Occipital lobe (tissue), 2 donors: ENCODE measurements around the gene XDH. TPM values are rescaled to one million over a fixed set of nuclear protein-coding genes. Genes with fewer than 3 reads are reported as not detected.

ENCODE experiments used
- DNase-seq: peaks from one replicate; lab custom pipeline; 2025; lab: John Stamatoyannopoulos, UW
- total RNA-seq: library from RNA; depleted of rRNA; stranded (reverse); fragments of >200 nt; gene quantifications from one replicate; pipeline ENCODE4 v1.2.3, GENCODE V29; 2014

XDH gene
- total RNA-seq: not detected

- no peak for DNase-seq
These were observed at the start of gene XDH for GRCh38 chr2:31414601-31415241. XDH (minus strand) TSS chr2:31414742; CDS start chr2:31414666, 76 bp downstream.

- DNase-seq: no peak
These were observed 43.1 kb upstream of the XDH start for GRCh38 chr2:31457651-31458050.

GRCh38 chr2:31446848-31447247 lies 32.3 kb upstream of the XDH start:
- no peak for DNase-seq

GRCh38 chr2:31442376-31442775 lies 27.8 kb upstream of the XDH start:
- no peak for DNase-seq

GRCh38 chr2:31440764-31441163 lies 26.2 kb upstream of the XDH start:
- no peak for DNase-seq

GRCh38 chr2:31434911-31435310 lies 20.4 kb upstream of the XDH start:
- no peak for DNase-seq

- no peak for DNase-seq
These were observed 19.0 kb upstream of the XDH start for GRCh38 chr2:31433541-31433940.

- DNase-seq: no peak
These were observed 16.1 kb upstream of the XDH start for GRCh38 chr2:31430439-31431165.

GRCh38 chr2:31429759-31430438 lies 15.4 kb upstream of the XDH start:
- no peak for DNase-seq

GRCh38 chr2:31429040-31429439 lies 14.5 kb upstream of the XDH start:
- DNase-seq: no peak

GRCh38 chr2:31428001-31428418 lies 13.5 kb upstream of the XDH start:
- DNase-seq: no peak

GRCh38 chr2:31426096-31426495 lies 11.6 kb upstream of the XDH start:
- no peak for DNase-seq

GRCh38 chr2:31421634-31422033 lies 7.1 kb upstream of the XDH start:
- DNase-seq: no peak

- no peak for DNase-seq
These were observed 6.4 kb upstream of the XDH start for GRCh38 chr2:31420936-31421335.

GRCh38 chr2:31419386-31419785 lies 4.8 kb upstream of the XDH start:
- no peak for DNase-seq

- DNase-seq: no peak
These were observed 879 bp upstream of the XDH start for GRCh38 chr2:31415421-31415820.

GRCh38 chr2:31413862-31414550 lies 536 bp downstream of the XDH start:
- DNase-seq: no peak

GRCh38 chr2:31413025-31413424 lies 1.5 kb downstream of the XDH start:
- DNase-seq: no peak

- DNase-seq: no peak
These were observed 2.8 kb downstream of the XDH start for GRCh38 chr2:31411771-31412170.

- no peak for DNase-seq
These were observed 7.8 kb downstream of the XDH start for GRCh38 chr2:31406593-31407385.

GRCh38 chr2:31404827-31405226 lies 9.7 kb downstream of the XDH start:
- no peak for DNase-seq
